Neutrophil (primary cell): ENCODE data around the gene MORC1.

Source experiments
- H3K27ac ChIP-seq: fragments of 200-600 bp; sonication (generic); 2 replicates; pipeline ENCODE4 v1.5.1; 2016; ENCODE audit warnings: mild to moderate bottlenecking, moderate library complexity
- H3K27me3 ChIP-seq: fragments of 200-600 bp; sonication (generic); 2 replicates; pipeline ENCODE4 v1.6.0; 2016; ENCODE audit warnings: mild to moderate bottlenecking
- H3K36me3 ChIP-seq: fragments of 200-600 bp; sonication (generic); 2 replicates; pipeline ENCODE4 v1.5.1; 2017
- H3K4me1 ChIP-seq, 2 experiments: fragments of 200-600 bp in 1 of 2; sonication (generic) in 1 of 2; 1 replicate in 1 of 2; 2 replicates in 1 of 2; pipeline versions ENCODE4 v1.5.1 to v1.6.1; 2013 to 2016; ENCODE audit warnings: low read depth in 1 of 2, low read length in 1 of 2, mild to moderate bottlenecking in 1 of 2, moderate library complexity in 1 of 2; ENCODE audit not compliant: control insufficient read depth in 1 of 2, insufficient read depth in 1 of 2
- H3K4me3 ChIP-seq, 2 experiments: fragments of 200-600 bp in 1 of 2; sonication (generic) in 1 of 2; 1 replicate in 1 of 2; 2 replicates in 1 of 2; pipeline ENCODE4 v1.5.1; 2013 to 2016; ENCODE audit warnings: low read depth in 1 of 2, low read length in 1 of 2, mild to moderate bottlenecking in 1 of 2, moderate library complexity in 1 of 2
- H3K9me3 ChIP-seq: fragments of 200-600 bp; sonication (generic); 2 replicates; pipeline ENCODE4 v1.5.1; 2016
- TF ChIP-seq, protein P1 (sequence below): fragments of 200-600 bp; sonication (generic); IDR thresholded peaks from 2 replicates; pipeline ENCODE4 v1.5.1; 2016; ENCODE audit warnings: antibody characterized with exemption

The MORC1 gene

DNA sequence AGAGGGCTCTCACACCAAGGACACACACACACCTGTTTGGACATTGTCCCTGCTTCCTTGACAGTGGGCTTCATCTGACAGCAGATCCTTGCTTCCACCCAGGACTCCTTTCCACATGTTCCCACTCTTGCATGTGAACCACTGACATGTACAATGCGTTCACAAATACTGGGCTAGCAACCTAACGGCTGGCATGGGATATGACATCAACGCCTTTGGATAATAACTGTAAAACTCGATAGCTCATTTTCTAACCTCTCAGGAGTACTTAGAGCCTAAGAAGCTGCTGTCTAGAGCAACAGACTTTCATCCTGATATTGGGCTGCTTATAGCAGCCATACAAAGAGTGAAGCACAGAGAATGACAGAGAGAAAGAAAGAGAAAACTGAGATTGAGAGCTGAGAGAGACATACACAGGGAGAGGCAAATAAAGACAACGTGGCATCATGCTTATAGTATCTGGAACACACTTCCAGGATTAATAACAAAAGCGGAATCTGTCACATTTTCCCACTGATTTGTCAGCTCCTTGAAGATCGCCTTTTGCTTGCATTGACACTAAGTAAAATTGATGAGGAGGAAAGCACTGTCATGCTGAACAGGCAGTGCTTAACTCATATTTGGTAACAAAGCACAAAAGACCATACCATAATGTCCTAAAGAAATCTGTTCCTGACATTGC is 166.0 kb downstream of the MORC1 start:
- no peaks in the 10 kb centered on the region for H3K36me3 ChIP-seq

DNA sequence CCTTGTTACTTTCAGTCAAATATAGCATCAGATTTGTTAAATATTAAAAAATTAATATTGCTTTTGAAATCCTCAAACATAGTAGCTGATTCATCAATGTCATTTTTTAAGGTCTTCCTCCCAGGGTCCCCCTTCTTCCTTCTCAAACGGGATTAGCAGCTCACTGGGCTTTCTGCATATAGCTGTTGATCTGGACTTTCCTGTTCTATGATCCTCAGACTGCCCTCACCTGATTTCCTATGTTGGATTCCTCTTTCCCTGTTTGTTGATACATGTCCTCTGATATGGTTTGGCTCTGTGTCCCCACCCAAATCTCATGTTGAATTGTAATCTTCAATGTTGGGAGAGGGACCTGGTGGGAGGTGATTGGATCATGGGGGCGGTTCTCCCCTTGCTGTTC is 170.1 kb downstream of the MORC1 start:
- TF ChIP-seq, protein P1, sequence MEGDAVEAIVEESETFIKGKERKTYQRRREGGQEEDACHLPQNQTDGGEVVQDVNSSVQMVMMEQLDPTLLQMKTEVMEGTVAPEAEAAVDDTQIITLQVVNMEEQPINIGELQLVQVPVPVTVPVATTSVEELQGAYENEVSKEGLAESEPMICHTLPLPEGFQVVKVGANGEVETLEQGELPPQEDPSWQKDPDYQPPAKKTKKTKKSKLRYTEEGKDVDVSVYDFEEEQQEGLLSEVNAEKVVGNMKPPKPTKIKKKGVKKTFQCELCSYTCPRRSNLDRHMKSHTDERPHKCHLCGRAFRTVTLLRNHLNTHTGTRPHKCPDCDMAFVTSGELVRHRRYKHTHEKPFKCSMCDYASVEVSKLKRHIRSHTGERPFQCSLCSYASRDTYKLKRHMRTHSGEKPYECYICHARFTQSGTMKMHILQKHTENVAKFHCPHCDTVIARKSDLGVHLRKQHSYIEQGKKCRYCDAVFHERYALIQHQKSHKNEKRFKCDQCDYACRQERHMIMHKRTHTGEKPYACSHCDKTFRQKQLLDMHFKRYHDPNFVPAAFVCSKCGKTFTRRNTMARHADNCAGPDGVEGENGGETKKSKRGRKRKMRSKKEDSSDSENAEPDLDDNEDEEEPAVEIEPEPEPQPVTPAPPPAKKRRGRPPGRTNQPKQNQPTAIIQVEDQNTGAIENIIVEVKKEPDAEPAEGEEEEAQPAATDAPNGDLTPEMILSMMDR: no peak
- H3K9me3 ChIP-seq: no peaks in the 10 kb centered on the region

More for the DNA sequence above, 166.0 kb downstream of the MORC1 start:
- H3K27ac ChIP-seq: no peak overlapping the region
- TF ChIP-seq, protein P1: no peak
- no peaks in the 10 kb centered on the region for H3K9me3 ChIP-seq
- H3K27me3 ChIP-seq: no peaks in the 10 kb centered on the region
- no peak overlapping the region for H3K4me3 ChIP-seq
- no peaks in the 10 kb centered on the region for H3K4me1 ChIP-seq

GRCh38 chr3:108946292-108947285 is 171.3 kb downstream of the MORC1 start:
- no peak overlapping the region for H3K4me3 ChIP-seq
- H3K4me1 ChIP-seq: no peaks in the 10 kb centered on the region
- H3K36me3 ChIP-seq: no peaks in the 10 kb centered on the region
- H3K9me3 ChIP-seq: no peaks in the 10 kb centered on the region
- H3K27ac ChIP-seq: no peak overlapping the region
- TF ChIP-seq, protein P1: no peak
- H3K27me3 ChIP-seq: no peaks in the 10 kb centered on the region

More for the DNA sequence above, 170.1 kb downstream of the MORC1 start:
- H3K4me1 ChIP-seq: no peaks in the 10 kb centered on the region
- no peaks in the 10 kb centered on the region for H3K27me3 ChIP-seq
- H3K27ac ChIP-seq: no peak overlapping the region
- H3K4me3 ChIP-seq: no peak overlapping the region
- no peaks in the 10 kb centered on the region for H3K36me3 ChIP-seq

DNA sequence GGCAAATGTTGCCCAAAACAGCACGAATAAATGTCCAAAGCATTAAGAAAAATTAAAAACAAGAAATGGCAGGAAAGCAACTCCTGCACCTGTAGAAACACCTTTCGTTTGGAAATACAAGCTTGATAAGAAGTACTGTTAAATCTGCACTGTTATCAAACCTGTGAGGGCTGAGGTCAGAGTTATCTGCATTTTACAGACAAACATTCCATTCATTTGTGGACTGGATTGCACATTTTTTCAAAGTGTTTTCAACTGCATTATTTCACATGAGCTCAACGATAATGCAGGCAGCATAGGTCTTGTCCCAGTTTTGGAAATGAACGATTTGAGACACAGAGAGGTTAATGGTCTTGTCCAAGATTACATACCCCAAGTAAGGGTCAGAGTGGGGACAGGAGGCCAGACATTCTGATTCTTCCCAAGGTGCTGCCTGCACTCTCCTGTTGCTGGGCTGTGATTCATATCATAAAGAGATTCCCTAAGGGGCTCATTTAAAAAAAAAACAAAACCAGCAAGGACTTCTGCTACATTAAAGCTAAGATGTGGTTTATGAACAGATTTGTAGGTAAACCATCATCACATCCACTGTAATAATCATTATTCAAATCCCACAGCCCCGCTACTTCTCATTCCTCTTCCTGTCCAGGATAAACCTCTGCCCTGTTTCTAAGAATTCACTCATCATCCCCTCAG is 177.2 kb downstream of the MORC1 start:
- H3K9me3 ChIP-seq: no peaks in the 10 kb centered on the region
- H3K4me1 ChIP-seq: no peaks in the 10 kb centered on the region
- H3K27me3 ChIP-seq: no peaks in the 10 kb centered on the region
- no peak overlapping the region for H3K4me3 ChIP-seq
- no peak overlapping the region for H3K27ac ChIP-seq
- H3K36me3 ChIP-seq: no peaks in the 10 kb centered on the region
- TF ChIP-seq, protein P1: no peak

- no peaks in the 10 kb centered on the region for H3K36me3 ChIP-seq
- H3K9me3 ChIP-seq: no peaks in the 10 kb centered on the region
- no peak overlapping the region for H3K4me3 ChIP-seq
- no peak overlapping the region for H3K27ac ChIP-seq
- no peaks in the 10 kb centered on the region for H3K27me3 ChIP-seq
- TF ChIP-seq, protein P1: no peak
- no peaks in the 10 kb centered on the region for H3K4me1 ChIP-seq
Measured at GRCh38 chr3:108940166-108940565, 177.8 kb downstream of the MORC1 start.
